ENCODE results near the gene RABAC1.

RABAC1 gene

DNA sequence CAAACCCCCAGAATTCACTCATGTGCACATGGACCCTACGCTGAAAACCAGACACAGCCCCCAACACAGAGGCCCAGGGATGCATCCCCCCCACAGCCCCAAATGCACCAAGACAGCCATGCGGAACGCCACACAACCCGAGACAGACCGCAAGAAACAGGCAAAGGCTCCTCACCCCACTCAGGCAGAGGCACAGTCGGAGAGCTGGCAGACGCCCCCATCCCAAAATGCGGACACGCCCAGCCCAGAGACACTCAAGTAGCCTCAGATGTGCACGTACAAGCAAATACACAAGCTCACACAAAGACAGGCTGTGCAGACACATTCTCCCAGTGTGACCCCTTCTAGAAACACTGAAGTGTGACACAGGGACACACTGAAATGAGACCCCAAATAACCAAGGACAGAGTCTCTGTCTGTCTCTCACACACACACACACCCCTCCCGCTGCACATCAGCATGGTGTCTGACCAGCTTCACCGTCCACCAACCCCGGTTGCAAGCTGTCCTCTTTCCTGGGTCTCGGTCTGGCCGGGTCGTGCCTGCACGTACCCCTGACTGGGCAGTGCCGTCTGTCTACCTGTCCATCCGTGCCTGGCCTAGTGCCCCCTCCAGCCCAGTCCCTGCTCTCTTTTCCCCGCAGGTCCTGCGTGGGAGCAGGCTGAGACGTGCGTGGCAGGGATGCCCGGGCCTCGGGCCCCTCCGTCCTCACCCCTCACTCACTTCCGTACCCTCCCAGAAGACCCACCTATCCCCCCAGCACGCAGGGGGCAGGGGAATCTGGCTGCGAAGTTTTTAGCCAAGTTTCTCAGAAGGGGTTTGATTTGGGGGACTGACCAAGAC is 47.0 kb downstream of the RABAC1 start:
- H3K4me3 Mint-ChIP-seq, result peak overlapping the region; percentile 54
- no peaks in the 10 kb centered on the region for H3K36me3 Mint-ChIP-seq (ENCODE audit: low read depth)
- DNase-seq, result no peak
- TF ChIP-seq, protein P1, sequence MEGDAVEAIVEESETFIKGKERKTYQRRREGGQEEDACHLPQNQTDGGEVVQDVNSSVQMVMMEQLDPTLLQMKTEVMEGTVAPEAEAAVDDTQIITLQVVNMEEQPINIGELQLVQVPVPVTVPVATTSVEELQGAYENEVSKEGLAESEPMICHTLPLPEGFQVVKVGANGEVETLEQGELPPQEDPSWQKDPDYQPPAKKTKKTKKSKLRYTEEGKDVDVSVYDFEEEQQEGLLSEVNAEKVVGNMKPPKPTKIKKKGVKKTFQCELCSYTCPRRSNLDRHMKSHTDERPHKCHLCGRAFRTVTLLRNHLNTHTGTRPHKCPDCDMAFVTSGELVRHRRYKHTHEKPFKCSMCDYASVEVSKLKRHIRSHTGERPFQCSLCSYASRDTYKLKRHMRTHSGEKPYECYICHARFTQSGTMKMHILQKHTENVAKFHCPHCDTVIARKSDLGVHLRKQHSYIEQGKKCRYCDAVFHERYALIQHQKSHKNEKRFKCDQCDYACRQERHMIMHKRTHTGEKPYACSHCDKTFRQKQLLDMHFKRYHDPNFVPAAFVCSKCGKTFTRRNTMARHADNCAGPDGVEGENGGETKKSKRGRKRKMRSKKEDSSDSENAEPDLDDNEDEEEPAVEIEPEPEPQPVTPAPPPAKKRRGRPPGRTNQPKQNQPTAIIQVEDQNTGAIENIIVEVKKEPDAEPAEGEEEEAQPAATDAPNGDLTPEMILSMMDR (IDR thresholded peaks at IDR 0.05), result no peak
- peaks cover 12% of the 10 kb centered on the region for H3K4me1 Mint-ChIP-seq
- H3K27ac Mint-ChIP-seq, result no peak overlapping the region
- no peaks in the 10 kb centered on the region for H3K27me3 Mint-ChIP-seq (ENCODE audit: low read depth, poor library complexity)
- no peaks in the 10 kb centered on the region for H3K9me3 Mint-ChIP-seq

DNA sequence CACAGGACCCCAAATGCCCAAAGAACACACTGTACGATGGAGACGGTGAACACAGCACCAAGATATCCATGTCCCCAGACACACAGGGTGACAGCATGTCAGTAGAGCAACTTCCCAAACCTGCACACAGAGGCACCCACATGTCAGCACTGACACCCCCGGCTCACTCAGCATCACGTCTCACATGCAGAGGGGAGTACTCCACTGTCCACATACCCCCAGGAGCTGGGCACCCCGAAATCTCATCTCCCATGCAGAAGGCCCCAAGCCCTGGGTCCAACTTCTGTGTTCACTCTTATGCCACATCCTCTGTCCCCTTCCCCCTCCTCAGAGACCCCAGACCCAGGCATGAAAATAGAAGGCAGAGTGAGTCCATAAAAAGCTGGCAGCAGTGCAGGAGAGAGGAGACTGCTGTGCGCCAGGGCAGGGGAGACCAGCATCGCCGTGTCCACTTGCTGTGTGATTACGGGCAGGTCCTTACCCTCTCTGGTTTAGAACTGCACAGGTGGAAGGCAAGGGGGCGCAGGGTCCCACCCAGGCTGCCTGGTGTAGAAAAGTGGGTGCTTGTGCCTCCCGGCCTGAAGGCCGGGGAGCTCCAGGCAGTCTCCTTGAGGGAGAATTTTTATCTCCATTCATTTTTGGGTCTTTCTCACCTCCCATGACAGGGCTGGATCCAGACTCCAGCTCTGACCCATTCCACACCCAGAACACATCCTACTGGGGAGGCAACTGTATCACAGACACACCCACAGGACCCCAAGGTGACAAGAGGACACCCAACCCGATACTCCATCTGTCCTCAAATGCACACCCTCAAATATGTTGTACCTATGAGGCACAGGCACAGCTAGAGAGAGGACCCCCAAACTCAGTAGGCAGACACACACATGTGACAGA is 47.9 kb downstream of the RABAC1 start:
- Mint-ChIP-seq H3K4me3 (peak overlapping the region; percentile 54), H3K4me1 (peaks cover 18% of the 10 kb centered on the region), H3K27me3 (ENCODE audit: low read depth, poor library complexity) (no peaks in the 10 kb centered on the region), H3K36me3 (ENCODE audit: low read depth) (no peaks in the 10 kb centered on the region), H3K27ac (no peak overlapping the region), H3K9me3 (no peaks in the 10 kb centered on the region)
- TF ChIP-seq, protein P1 (IDR thresholded peaks at IDR 0.05), result no peak
- DNase-seq, result no peak

DNA sequence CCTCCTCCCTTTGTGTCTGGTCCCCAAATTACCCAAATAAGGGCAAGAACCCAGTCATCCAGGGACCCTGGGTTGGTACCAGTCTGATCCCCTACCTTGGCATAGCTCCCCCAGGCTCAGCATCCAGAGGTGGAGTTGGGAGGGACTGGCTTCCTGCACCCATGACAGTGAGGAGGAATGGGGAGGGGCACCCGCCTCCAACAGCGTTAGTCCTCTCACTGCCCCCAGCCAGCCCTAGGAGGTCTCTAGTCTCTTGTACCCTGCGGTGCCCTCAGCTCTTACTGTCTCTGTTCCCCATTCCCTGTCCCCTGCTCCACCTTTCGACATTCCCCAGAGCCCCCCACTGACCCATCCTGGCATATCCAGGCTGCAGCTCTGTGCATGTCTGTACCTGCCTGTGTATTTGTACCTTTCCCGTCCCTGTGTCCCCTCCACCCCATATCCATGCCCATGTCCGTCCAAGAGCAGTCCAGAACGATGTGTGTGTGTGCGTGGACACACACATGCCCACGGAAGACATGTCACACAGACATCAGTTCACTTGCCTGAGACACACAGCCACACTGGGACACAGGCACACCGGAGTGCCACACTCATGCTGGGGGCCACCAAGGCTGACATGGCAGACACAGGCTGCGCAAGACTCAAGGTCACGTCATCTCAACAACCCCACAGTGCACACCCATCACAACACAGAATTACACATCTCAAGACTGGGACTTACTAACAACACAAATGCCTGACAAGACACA is 48.7 kb downstream of the RABAC1 start:
- no peak overlapping the region for H3K4me3 Mint-ChIP-seq
- H3K9me3 Mint-ChIP-seq, result no peaks in the 10 kb centered on the region
- H3K36me3 Mint-ChIP-seq (ENCODE audit: low read depth), result peaks cover 5% of the 10 kb centered on the region
- no peaks in the 10 kb centered on the region for H3K27me3 Mint-ChIP-seq (ENCODE audit: low read depth, poor library complexity)
- TF ChIP-seq, protein P1 (IDR thresholded peaks at IDR 0.05), result no peak
- peaks cover 24% of the 10 kb centered on the region for H3K4me1 Mint-ChIP-seq
- H3K27ac Mint-ChIP-seq, result no peak overlapping the region
- DNase-seq, result no peak

DNA sequence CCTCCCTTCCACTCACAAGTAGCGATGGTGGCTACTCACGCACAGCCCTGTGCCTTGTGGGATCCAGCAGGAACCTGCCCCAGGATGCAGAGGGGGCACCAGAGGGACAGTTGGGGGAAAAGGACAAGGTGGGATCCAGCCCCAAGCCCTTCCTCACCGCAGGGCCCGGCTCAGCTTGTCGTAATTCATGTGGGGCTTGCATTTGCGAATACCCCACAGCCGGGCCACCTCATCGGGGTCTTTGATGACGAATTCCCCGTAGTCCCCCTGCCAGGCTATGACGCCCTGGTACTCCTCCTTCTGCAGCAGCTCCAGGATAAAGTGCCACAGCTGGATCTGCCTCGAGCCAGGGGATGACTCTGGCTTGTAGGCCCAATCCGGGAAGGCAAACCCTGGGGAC is 49.4 kb downstream of the RABAC1 start:
- Mint-ChIP-seq H3K9me3 (no peaks in the 10 kb centered on the region), H3K4me3 (no peak overlapping the region), H3K4me1 (peaks cover 25% of the 10 kb centered on the region), H3K27me3 (ENCODE audit: low read depth, poor library complexity) (no peaks in the 10 kb centered on the region), H3K27ac (no peak overlapping the region), H3K36me3 (ENCODE audit: low read depth) (peaks cover 7% of the 10 kb centered on the region)
- DNase-seq, result no peak
- TF ChIP-seq, protein P1 (IDR thresholded peaks at IDR 0.05), result no peak

DNA sequence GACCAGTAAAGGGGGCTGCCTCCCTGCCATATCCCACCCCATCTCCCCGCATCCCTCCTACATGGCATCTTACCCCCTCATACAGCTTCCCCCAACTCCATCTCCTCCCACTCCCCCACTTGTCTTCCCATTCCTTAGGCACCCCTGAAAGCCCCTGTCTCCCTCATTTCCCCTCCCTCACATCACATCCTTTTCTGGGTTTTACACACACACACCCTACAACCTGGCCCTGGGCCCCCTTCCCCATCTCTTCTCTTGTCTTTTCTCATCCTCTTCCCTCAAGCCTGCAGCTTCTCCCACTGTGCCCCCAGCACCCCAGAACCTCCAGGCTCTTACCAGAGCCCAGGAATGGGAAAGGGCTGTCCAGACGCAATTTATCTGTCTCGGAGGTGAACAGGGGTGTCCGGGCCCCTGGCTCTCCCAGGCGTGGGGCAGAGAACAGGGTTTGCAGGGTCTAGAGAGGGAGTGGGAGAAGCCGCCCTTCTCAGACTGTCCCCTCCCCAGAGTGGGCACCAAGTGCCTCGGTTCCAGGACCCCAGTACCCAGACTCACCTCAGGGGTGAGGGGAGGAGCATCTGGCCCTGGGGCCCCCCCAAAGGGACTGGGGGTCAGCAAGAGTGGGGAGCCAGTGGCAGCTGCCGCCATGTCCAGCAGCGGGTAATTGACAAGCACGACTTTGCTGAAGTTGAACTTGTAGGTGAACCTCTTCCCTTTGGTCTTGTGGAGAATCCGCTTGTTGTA is 50.2 kb downstream of the RABAC1 start:
- H3K36me3 Mint-ChIP-seq (ENCODE audit: low read depth), result peaks cover 13% of the 10 kb centered on the region
- no peak overlapping the region for H3K4me3 Mint-ChIP-seq
- no peaks in the 10 kb centered on the region for H3K27me3 Mint-ChIP-seq (ENCODE audit: low read depth, poor library complexity)
- TF ChIP-seq, protein P1 (IDR thresholded peaks at IDR 0.05), result no peak
- H3K9me3 Mint-ChIP-seq, result no peaks in the 10 kb centered on the region
- no peak for DNase-seq
- H3K27ac Mint-ChIP-seq, result no peak overlapping the region
- peaks cover 32% of the 10 kb centered on the region for H3K4me1 Mint-ChIP-seq

Measured in nephron progenitor cell (in vitro differentiated cells).